Measurements from ENCODE around the gene AKR1B15.

Gene AKR1B15

GRCh38 chr7:134623193-134623592 is 74.3 kb downstream of the AKR1B15 start:
- Histone ChIP-seq H3K27me3 (replicated peaks; ENCODE audit: control insufficient read depth, insufficient read depth, low read length) (no peaks in the 10 kb centered on the region; the same call in 1 of the 2 replicates), H3K36me3 (ENCODE audit: control insufficient read depth, insufficient read depth, low read length) (no peaks in the 10 kb centered on the region), H3K4me3 (replicated peaks; ENCODE audit: low read depth, low read length) (no peak overlapping the region)
- DNase-seq (ENCODE audit: extremely low read depth, insufficient read length): no peak
- no peak for TF ChIP-seq CTCF (IDR thresholded peaks at IDR 0.05; ENCODE audit: insufficient read depth, low read length, poor library complexity, severe bottlenecking)

GRCh38 chr7:134625550-134625949 is 76.6 kb downstream of the AKR1B15 start:
- Histone ChIP-seq H3K27me3 (replicated peaks; ENCODE audit: control insufficient read depth, insufficient read depth, low read length) (no peaks in the 10 kb centered on the region; the same call in 1 of the 2 replicates), H3K4me3 (replicated peaks; ENCODE audit: low read depth, low read length) (no peak overlapping the region), H3K36me3 (ENCODE audit: control insufficient read depth, insufficient read depth, low read length) (no peaks in the 10 kb centered on the region)
- no peak for TF ChIP-seq CTCF (IDR thresholded peaks at IDR 0.05; ENCODE audit: insufficient read depth, low read length, poor library complexity, severe bottlenecking)
- DNase-seq (ENCODE audit: extremely low read depth, insufficient read length): no peak

GRCh38 chr7:134627109-134627774 is 78.3 kb downstream of the AKR1B15 start:
- DNase-seq (ENCODE audit: extremely low read depth, insufficient read length): no peak
- Histone ChIP-seq H3K36me3 (ENCODE audit: control insufficient read depth, insufficient read depth, low read length) (no peaks in the 10 kb centered on the region), H3K27me3 (replicated peaks; ENCODE audit: control insufficient read depth, insufficient read depth, low read length) (no peaks in the 10 kb centered on the region; the same call in 1 of the 2 replicates), H3K4me3 (replicated peaks; ENCODE audit: low read depth, low read length) (no peak overlapping the region)
- no peak for TF ChIP-seq CTCF (IDR thresholded peaks at IDR 0.05; ENCODE audit: insufficient read depth, low read length, poor library complexity, severe bottlenecking)

- no peak for DNase-seq (ENCODE audit: extremely low read depth, insufficient read length)
- no peak for TF ChIP-seq CTCF (IDR thresholded peaks at IDR 0.05; ENCODE audit: insufficient read depth, low read length, poor library complexity, severe bottlenecking)
- Histone ChIP-seq H3K36me3 (ENCODE audit: control insufficient read depth, insufficient read depth, low read length) (no peaks in the 10 kb centered on the region), H3K4me3 (replicated peaks; ENCODE audit: low read depth, low read length) (no peak overlapping the region), H3K27me3 (replicated peaks; ENCODE audit: control insufficient read depth, insufficient read depth, low read length) (no peaks in the 10 kb centered on the region)
Observed at GRCh38 chr7:134627775-134628153, 78.9 kb downstream of the AKR1B15 start.

GRCh38 chr7:134629445-134629844 is 80.5 kb downstream of the AKR1B15 start:
- no peaks in the 10 kb centered on the region for H3K36me3 ChIP-seq (ENCODE audit: control insufficient read depth, insufficient read depth, low read length)
- no peak overlapping the region for H3K4me3 ChIP-seq (replicated peaks; ENCODE audit: low read depth, low read length)
- DNase-seq (ENCODE audit: extremely low read depth, insufficient read length): no peak
- TF ChIP-seq CTCF (IDR thresholded peaks at IDR 0.05; ENCODE audit: insufficient read depth, low read length, poor library complexity, severe bottlenecking): no peak
- H3K27me3 ChIP-seq (replicated peaks; ENCODE audit: control insufficient read depth, insufficient read depth, low read length): no peaks in the 10 kb centered on the region
